ENCODE data around the gene CALU. TPM values are rescaled to one million over a fixed set of nuclear protein-coding genes. Genes with fewer than 3 reads are reported as not detected.

Gene CALU
- total RNA-seq, 1 experiment from 2014 or later = 168 TPM

DNA sequence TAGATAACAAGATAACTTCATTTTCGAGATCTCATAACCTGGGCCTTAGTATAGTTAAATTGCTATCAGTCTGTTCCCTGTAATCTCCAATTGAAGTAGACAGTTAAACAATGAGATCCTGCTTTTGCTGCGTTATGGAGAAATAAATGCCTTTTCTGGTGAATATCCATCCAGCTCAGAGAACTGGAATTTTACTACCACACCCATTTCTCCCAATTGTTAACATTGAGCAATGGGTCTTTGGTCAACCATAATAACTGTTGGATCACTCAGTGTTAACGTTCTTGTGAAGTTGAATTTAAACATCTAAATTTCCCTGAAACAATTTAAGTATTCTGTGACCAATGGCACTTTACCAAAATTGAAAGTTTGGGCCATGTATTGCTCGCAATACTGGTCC is 3.0 kb downstream of the CALU start:
- H3K18ac ChIP-seq (ENCODE audit: insufficient read length, low read depth, low read length) = no peak overlapping the region
- no peak overlapping the region for H2BK12ac ChIP-seq (ENCODE audit: insufficient read length, low read depth, low read length)
- H3K79me2 ChIP-seq (ENCODE audit: insufficient read depth, low read length) = peaks cover 56% of the 10 kb centered on the region
- H4K20me1 ChIP-seq (ENCODE audit: control insufficient read depth, insufficient read depth, insufficient read length) = no peaks in the 10 kb centered on the region
- peaks cover 8% of the 10 kb centered on the region for H3K23me2 ChIP-seq (ENCODE audit: insufficient read length, low read depth, low read length, poor library complexity, severe bottlenecking)
- H2BK120ac ChIP-seq (ENCODE audit: low read depth, low read length, poor library complexity, severe bottlenecking) = no peak overlapping the region
- H3K9me3 ChIP-seq (ENCODE audit: control insufficient read depth, low read depth, low read length) = no peaks in the 10 kb centered on the region
- no peak overlapping the region for H4K5ac ChIP-seq (ENCODE audit: insufficient read length, low read depth, low read length)
- no peak overlapping the region for H3K27ac ChIP-seq (ENCODE audit: insufficient read length, low read depth, low read length)
- no peak for DNase-seq
- H3K14ac ChIP-seq (ENCODE audit: insufficient read depth, low read length) = no peak overlapping the region
- no peak overlapping the region for H3K9ac ChIP-seq (ENCODE audit: extremely low read depth, insufficient read length, low read length)
- TF ChIP-seq, protein P1, sequence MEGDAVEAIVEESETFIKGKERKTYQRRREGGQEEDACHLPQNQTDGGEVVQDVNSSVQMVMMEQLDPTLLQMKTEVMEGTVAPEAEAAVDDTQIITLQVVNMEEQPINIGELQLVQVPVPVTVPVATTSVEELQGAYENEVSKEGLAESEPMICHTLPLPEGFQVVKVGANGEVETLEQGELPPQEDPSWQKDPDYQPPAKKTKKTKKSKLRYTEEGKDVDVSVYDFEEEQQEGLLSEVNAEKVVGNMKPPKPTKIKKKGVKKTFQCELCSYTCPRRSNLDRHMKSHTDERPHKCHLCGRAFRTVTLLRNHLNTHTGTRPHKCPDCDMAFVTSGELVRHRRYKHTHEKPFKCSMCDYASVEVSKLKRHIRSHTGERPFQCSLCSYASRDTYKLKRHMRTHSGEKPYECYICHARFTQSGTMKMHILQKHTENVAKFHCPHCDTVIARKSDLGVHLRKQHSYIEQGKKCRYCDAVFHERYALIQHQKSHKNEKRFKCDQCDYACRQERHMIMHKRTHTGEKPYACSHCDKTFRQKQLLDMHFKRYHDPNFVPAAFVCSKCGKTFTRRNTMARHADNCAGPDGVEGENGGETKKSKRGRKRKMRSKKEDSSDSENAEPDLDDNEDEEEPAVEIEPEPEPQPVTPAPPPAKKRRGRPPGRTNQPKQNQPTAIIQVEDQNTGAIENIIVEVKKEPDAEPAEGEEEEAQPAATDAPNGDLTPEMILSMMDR (conservative IDR thresholded peaks at IDR 0.05) = no peak
- H2BK20ac ChIP-seq (ENCODE audit: low read depth, low read length, poor library complexity, severe bottlenecking) = no peak overlapping the region
- H3K79me1 ChIP-seq (ENCODE audit: insufficient read depth, low read depth, low read length, poor library complexity, severe bottlenecking) = peaks cover 9% of the 10 kb centered on the region
- H3K4me1 Mint-ChIP-seq = peaks cover 28 to 33% of the 10 kb centered on the region in 2 experiments
- H3K27me3 Mint-ChIP-seq (ENCODE audit: low read depth) = peaks cover 3% of the 10 kb centered on the region
- H2BK15ac ChIP-seq (ENCODE audit: low read depth, low read length) = no peak overlapping the region
- H2AFZ ChIP-seq (ENCODE audit: low read length) = no peak overlapping the region
- no peak overlapping the region for H3K56ac ChIP-seq (ENCODE audit: insufficient read length, low read depth, low read length)
- H3K27ac Mint-ChIP-seq = no peak overlapping the region
- H4K8ac ChIP-seq (replicated peaks; ENCODE audit: insufficient read length, low read depth, low read length) = no peak overlapping the region
- H2BK5ac ChIP-seq (ENCODE audit: insufficient read length, low read length) = no peak overlapping the region
- H3K4me2 ChIP-seq (ENCODE audit: insufficient read depth, insufficient read length, low read length) = no peak overlapping the region
- H2AK5ac ChIP-seq (ENCODE audit: insufficient read length, low read length) = no peak overlapping the region
- H3T11ph ChIP-seq (ENCODE audit: low read length) = no peak overlapping the region
- no peak overlapping the region for H4K91ac ChIP-seq (ENCODE audit: insufficient read length, low read depth, low read length)
- H3K4me3 Mint-ChIP-seq = no peak overlapping the region
- H3K36me3 Mint-ChIP-seq (ENCODE audit: insufficient read depth in 1 of 3, low read depth in 3 of 3) = peaks cover 0 to 9% (median 8%) of the 10 kb centered on the region in 3 experiments; a peak in 4 of 7 replicates
- no CpG with 5 or more reads among the region's 4 CpGs for WGBS (ENCODE audit: extremely low coverage, insufficient read length, low lambda C conversion rate)
- no peaks in the 10 kb centered on the region for H3K9me3 Mint-ChIP-seq
- H3K27me3 ChIP-seq (ENCODE audit: insufficient read depth, low read length) = no peaks in the 10 kb centered on the region
- no peak overlapping the region for H3K4ac ChIP-seq (ENCODE audit: low read depth, low read length)
- no peak overlapping the region for H3K23ac ChIP-seq (ENCODE audit: insufficient read length, low read depth, low read length)
- H3K4me1 ChIP-seq (ENCODE audit: insufficient read depth, low read length) = no peaks in the 10 kb centered on the region; the same call in 1 of the 2 replicates

All from H9 (cell line).